GM12878 (cell line): ENCODE results near the gene EFCAB3. TPM values are rescaled to one million over a fixed set of nuclear protein-coding genes. Genes with fewer than 3 reads are reported as not detected.
A peak's percentile ranks its signal among the peaks of the same experiment; 100 is the strongest.

ENCODE experiments used
- BHLHE40 ChIP-seq, 2 experiments: fragments of 450-650 bp in 1 of 2; IDR thresholded peaks; 2 replicates each; pipeline ENCODE4 v1.6.1; 2011 to 2017; ENCODE audit warnings: low read depth in 2 of 2, borderline replicate concordance in 1 of 2, improper control_type of control experiment in 1 of 2, low read length in 1 of 2, mild to moderate bottlenecking in 1 of 2
- E4F1 ChIP-seq: fragments of 450-650 bp; IDR thresholded peaks from 2 replicates; pipeline ENCODE4 v1.6.1; 2018; ENCODE audit warnings: borderline replicate concordance, mild to moderate bottlenecking; ENCODE audit not compliant: partially characterized antibody
- GABPA ChIP-seq: IDR thresholded peaks from 2 replicates; pipeline ENCODE4 v1.6.1; 2014; ENCODE audit warnings: antibody characterized with exemption, low read depth, mild to moderate bottlenecking, inconsistent platforms
- HCFC1 ChIP-seq: fragments of 150-350 bp; IDR thresholded peaks from 2 replicates; pipeline ENCODE4 v1.6.1; 2014; ENCODE audit warnings: low read length
- NR2C1 ChIP-seq: fragments of 450-650 bp; IDR thresholded peaks from 2 replicates; pipeline ENCODE4 v1.6.1; 2017; ENCODE audit warnings: antibody characterized with exemption, mild to moderate bottlenecking, moderate library complexity
- RAD21 ChIP-seq: IDR thresholded peaks from 2 replicates; pipeline ENCODE4 v1.6.1; 2011; ENCODE audit warnings: mild to moderate bottlenecking, low read depth, low read length, moderate library complexity; ENCODE audit not compliant: insufficient read depth
- RELB ChIP-seq: fragments of 450-650 bp; IDR thresholded peaks from 2 replicates; pipeline ENCODE4 v1.6.1; 2017; ENCODE audit warnings: low read depth, mild to moderate bottlenecking, moderate library complexity
- SIN3A ChIP-seq: IDR thresholded peaks from 2 replicates; pipeline ENCODE4 v1.6.1; 2012; ENCODE audit warnings: low read depth, low read length, improper control_type of control experiment
- YY1 ChIP-seq: IDR thresholded peaks from 2 replicates; pipeline ENCODE4 v1.6.1; 2011; ENCODE audit warnings: low read depth, mild to moderate bottlenecking, low read length
- polyA plus RNA-seq, 11 experiments: library from polyadenylated mRNA; depleted of rRNA in 4 of 11; unstranded in 6 of 11; stranded (reverse) in 5 of 11; fragments of >200 nt; fragmentation: Nextera tagmentation in 4 of 11; fragmentation: Illumina TruSeq in 1 of 11; extraction: Ambion mirVana in 4 of 11; extraction: Trizol in 1 of 11; gene quantifications; 1 replicate in 1 of 11; 2 replicates in 10 of 11; pipeline versions ENCODE4 v1.2.1 to v1.2.3, GENCODE V29; 2011 to 2016; ENCODE audit warnings: inconsistent platforms in 2 of 11, missing spikeins in 2 of 11, low read depth in 1 of 11
- total RNA-seq, 4 experiments: library from RNA; depleted of rRNA in 3 of 4; stranded (reverse); fragments of >200 nt in 3 of 4; fragmentation: Illumina TruSeq in 1 of 4; extraction: Trizol in 1 of 4; gene quantifications; 2 replicates each; pipeline versions ENCODE4 v1.2.1 to v1.2.3, GENCODE V29; 2013 to 2021
- TF ChIP-seq, protein P1 (sequence below): fragments of 450-650 bp; IDR thresholded peaks from 2 replicates; pipeline ENCODE4 v1.6.1; 2018; ENCODE audit warnings: mild to moderate bottlenecking, low read depth, moderate library complexity; ENCODE audit not compliant: partially characterized antibody
- TF ChIP-seq, protein P2 (sequence below): fragments of 450-650 bp; IDR thresholded peaks from 2 replicates; pipeline ENCODE4 v1.6.1; 2016; ENCODE audit warnings: mild to moderate bottlenecking, moderate library complexity, borderline replicate concordance
- TF ChIP-seq, protein P3 (sequence below): fragments of 450-650 bp; conservative IDR thresholded peaks from 2 replicates; pipeline ENCODE4 v1.6.1; 2017; ENCODE audit warnings: mild to moderate bottlenecking, moderate library complexity

Gene EFCAB3
- total and polyA plus RNA-seq, 10 of the 15 experiments (the other 5 are each of a cell fraction or from before 2014, with no cell fraction given) = not detected

GRCh38 chr17:62423647-62424461, 43.5 kb downstream of the EFCAB3 start, which contains the start of gene METTL2A (continued):
- TF ChIP-seq, protein P1, sequence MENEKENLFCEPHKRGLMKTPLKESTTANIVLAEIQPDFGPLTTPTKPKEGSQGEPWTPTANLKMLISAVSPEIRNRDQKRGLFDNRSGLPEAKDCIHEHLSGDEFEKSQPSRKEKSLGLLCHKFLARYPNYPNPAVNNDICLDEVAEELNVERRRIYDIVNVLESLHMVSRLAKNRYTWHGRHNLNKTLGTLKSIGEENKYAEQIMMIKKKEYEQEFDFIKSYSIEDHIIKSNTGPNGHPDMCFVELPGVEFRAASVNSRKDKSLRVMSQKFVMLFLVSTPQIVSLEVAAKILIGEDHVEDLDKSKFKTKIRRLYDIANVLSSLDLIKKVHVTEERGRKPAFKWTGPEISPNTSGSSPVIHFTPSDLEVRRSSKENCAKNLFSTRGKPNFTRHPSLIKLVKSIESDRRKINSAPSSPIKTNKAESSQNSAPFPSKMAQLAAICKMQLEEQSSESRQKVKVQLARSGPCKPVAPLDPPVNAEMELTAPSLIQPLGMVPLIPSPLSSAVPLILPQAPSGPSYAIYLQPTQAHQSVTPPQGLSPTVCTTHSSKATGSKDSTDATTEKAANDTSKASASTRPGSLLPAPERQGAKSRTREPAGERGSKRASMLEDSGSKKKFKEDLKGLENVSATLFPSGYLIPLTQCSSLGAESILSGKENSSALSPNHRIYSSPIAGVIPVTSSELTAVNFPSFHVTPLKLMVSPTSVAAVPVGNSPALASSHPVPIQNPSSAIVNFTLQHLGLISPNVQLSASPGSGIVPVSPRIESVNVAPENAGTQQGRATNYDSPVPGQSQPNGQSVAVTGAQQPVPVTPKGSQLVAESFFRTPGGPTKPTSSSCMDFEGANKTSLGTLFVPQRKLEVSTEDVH = peak; percentile 95
- TF ChIP-seq HCFC1 (peak; percentile 56), SIN3A (peak; percentile 49; the same call in 1 of the 2 replicates), GABPA (peak; percentile 91), NR2C1 (peak; percentile 64; the same call in 1 of the 2 replicates), RELB (peak; percentile 94), RAD21 (peak; percentile 36; the same call in 1 of the 2 replicates), YY1 (peak; percentile 97), BHLHE40 (IDR thresholded peaks at IDR 0.05; ENCODE audit: borderline replicate concordance in 1 of 2, low read depth in 2 of 2, low read length in 1 of 2) (peak; percentile 56 to 66), E4F1 (peak; percentile 24)
- TF ChIP-seq, protein P2, sequence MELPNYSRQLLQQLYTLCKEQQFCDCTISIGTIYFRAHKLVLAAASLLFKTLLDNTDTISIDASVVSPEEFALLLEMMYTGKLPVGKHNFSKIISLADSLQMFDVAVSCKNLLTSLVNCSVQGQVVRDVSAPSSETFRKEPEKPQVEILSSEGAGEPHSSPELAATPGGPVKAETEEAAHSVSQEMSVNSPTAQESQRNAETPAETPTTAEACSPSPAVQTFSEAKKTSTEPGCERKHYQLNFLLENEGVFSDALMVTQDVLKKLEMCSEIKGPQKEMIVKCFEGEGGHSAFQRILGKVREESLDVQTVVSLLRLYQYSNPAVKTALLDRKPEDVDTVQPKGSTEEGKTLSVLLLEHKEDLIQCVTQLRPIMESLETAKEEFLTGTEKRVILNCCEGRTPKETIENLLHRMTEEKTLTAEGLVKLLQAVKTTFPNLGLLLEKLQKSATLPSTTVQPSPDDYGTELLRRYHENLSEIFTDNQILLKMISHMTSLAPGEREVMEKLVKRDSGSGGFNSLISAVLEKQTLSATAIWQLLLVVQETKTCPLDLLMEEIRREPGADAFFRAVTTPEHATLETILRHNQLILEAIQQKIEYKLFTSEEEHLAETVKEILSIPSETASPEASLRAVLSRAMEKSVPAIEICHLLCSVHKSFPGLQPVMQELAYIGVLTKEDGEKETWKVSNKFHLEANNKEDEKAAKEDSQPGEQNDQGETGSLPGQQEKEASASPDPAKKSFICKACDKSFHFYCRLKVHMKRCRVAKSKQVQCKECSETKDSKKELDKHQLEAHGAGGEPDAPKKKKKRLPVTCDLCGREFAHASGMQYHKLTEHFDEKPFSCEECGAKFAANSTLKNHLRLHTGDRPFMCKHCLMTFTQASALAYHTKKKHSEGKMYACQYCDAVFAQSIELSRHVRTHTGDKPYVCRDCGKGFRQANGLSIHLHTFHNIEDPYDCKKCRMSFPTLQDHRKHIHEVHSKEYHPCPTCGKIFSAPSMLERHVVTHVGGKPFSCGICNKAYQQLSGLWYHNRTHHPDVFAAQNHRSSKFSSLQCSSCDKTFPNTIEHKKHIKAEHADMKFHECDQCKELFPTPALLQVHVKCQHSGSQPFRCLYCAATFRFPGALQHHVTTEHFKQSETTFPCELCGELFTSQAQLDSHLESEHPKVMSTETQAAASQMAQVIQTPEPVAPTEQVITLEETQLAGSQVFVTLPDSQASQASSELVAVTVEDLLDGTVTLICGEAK = peak; percentile 90
- TF ChIP-seq, protein P3, sequence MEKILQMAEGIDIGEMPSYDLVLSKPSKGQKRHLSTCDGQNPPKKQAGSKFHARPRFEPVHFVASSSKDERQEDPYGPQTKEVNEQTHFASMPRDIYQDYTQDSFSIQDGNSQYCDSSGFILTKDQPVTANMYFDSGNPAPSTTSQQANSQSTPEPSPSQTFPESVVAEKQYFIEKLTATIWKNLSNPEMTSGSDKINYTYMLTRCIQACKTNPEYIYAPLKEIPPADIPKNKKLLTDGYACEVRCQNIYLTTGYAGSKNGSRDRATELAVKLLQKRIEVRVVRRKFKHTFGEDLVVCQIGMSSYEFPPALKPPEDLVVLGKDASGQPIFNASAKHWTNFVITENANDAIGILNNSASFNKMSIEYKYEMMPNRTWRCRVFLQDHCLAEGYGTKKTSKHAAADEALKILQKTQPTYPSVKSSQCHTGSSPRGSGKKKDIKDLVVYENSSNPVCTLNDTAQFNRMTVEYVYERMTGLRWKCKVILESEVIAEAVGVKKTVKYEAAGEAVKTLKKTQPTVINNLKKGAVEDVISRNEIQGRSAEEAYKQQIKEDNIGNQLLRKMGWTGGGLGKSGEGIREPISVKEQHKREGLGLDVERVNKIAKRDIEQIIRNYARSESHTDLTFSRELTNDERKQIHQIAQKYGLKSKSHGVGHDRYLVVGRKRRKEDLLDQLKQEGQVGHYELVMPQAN = peak; percentile 63; the same call in 1 of the 2 replicates
